Mammary epithelial cell (primary cell): Measurements from ENCODE around the gene LRP8.

Experiments
- EZH2 ChIP-seq: IDR thresholded peaks from 2 replicates; pipeline ENCODE4 v1.6.1; 2012; ENCODE audit warnings: low read length, inconsistent platforms, borderline replicate concordance
- TF ChIP-seq, protein P1 (sequence below), 2 donors: IDR thresholded peaks in 1 of 2; conservative IDR thresholded peaks in 1 of 2; 2 replicates each; pipeline ENCODE4 v1.5.1; 2011 to 2012; ENCODE audit warnings: inconsistent platforms in 2 of 2, low read length in 2 of 2, mild to moderate bottlenecking in 2 of 2, control low read depth in 1 of 2, low read depth in 1 of 2; ENCODE audit not compliant: insufficient read depth in 1 of 2; ENCODE audit errors: extremely low read depth in 1 of 2

DNA sequence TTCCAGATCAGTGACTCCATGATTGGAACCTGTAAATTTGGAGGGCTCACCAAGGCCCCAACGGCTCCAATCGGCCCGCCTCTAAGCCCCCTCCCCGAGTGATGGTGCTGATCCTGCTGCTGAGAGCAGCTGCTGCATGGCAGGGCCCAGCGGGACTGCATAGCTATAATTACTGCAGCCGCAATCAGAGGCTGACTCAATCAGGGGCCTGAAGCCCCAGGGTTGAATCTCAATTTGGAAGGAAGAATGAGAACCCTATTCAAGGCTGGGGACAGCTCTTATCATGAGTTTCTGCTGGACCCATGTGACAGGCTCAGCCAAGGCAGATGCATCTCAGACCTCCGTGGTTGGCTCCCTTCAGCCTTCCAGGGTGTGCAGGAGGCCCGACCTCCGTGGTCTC is 46.7 kb downstream of the LRP8 start:
- TF ChIP-seq, protein P1, sequence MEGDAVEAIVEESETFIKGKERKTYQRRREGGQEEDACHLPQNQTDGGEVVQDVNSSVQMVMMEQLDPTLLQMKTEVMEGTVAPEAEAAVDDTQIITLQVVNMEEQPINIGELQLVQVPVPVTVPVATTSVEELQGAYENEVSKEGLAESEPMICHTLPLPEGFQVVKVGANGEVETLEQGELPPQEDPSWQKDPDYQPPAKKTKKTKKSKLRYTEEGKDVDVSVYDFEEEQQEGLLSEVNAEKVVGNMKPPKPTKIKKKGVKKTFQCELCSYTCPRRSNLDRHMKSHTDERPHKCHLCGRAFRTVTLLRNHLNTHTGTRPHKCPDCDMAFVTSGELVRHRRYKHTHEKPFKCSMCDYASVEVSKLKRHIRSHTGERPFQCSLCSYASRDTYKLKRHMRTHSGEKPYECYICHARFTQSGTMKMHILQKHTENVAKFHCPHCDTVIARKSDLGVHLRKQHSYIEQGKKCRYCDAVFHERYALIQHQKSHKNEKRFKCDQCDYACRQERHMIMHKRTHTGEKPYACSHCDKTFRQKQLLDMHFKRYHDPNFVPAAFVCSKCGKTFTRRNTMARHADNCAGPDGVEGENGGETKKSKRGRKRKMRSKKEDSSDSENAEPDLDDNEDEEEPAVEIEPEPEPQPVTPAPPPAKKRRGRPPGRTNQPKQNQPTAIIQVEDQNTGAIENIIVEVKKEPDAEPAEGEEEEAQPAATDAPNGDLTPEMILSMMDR (conservative IDR thresholded peaks at IDR 0.05 in 1 of 2, IDR thresholded peaks at IDR 0.05 in 1 of 2; ENCODE audit: extremely low read depth in 1 of 2, insufficient read depth in 1 of 2, low read depth in 1 of 2, low read length in 2 of 2) = no peak
- no peak for TF ChIP-seq EZH2
